Stimulated activated effector memory CD8-positive, alpha-beta T cell treated with anti-CD3 and anti-CD28 coated beads, Interleukin-12 subunit alpha, Interleukin-12 subunit beta, amount 100 ng/mL, for 72 hours (primary cell): ENCODE results near the gene MRPL47.

Experiments used
- ATAC-seq: fragments of 150-1000 bp; cut with Tn5 transposase; 2 replicates; pipeline ENCODE4 v1.10.0; 2021
- DNase-seq, 2 donors: peaks; one replicate each; pipeline ENCODE4 v3.0.0; 2021 to 2022; ENCODE audit warnings: low spot score in 2 of 2
- H3K27ac Mint-ChIP-seq: one replicate; pipeline ENCODE4 v1.8.0; 2022; ENCODE audit warnings: mild to moderate bottlenecking, mixed read lengths
- H3K36me3 Mint-ChIP-seq: one replicate; pipeline ENCODE4 v1.8.0; 2022; ENCODE audit warnings: mild to moderate bottlenecking, mixed read lengths
- H3K4me1 Mint-ChIP-seq: one replicate; pipeline ENCODE4 v1.8.0; 2022; ENCODE audit warnings: mixed read lengths
- H3K4me3 Mint-ChIP-seq: one replicate; pipeline ENCODE4 v1.8.0; 2022; ENCODE audit warnings: mild to moderate bottlenecking, mixed read lengths
- H3K9me3 Mint-ChIP-seq: one replicate; pipeline ENCODE4 v1.8.0; 2022; ENCODE audit warnings: mixed read lengths

The MRPL47 gene

DNA sequence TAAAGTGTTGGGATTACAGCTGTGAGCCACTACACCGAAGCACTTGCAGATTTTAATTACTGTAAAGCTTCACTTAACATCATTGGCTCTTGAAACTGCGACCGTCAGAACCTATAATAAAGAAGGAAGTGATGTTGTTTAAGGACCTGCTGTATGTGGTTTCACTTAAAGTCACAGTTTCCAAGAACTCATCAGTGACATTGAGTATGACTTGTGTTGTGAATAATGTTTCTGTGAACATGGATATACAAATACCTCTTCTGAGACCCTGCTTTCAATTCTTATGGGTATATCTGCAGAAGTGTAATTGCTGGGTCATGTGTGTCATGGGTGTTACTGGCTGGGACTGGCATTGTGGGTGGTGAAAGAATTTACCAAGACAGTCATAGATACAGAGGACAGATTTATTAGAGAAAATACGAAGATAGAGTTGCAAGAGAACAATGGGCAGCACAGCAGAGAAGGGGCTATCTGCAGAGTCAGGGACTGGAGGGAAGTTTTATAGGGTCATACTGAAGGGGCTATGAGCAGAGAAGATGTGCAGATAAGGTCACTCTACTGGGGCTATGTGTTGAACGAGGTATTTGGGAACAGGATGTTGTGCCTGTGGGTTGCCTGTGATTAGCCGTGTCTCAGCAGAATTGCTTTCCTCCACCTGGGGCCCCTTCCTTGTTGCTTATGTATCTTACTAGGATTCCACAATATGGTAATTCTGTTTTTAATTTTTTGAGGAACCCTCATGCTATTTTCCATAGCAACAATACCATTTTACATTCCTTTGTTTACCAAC, 4.7 kb upstream of the MRPL47 start:
- Mint-ChIP-seq H3K36me3 (peaks cover 25% of the 10 kb centered on the region), H3K4me3 (peak overlapping the region; percentile 64), H3K4me1 (peaks cover 53% of the 10 kb centered on the region), H3K27ac (peak overlapping the region; percentile 92), H3K9me3 (no peaks in the 10 kb centered on the region)
- peak; percentile 12 to 64 for DNase-seq
- peak; percentile 88 for ATAC-seq

DNA sequence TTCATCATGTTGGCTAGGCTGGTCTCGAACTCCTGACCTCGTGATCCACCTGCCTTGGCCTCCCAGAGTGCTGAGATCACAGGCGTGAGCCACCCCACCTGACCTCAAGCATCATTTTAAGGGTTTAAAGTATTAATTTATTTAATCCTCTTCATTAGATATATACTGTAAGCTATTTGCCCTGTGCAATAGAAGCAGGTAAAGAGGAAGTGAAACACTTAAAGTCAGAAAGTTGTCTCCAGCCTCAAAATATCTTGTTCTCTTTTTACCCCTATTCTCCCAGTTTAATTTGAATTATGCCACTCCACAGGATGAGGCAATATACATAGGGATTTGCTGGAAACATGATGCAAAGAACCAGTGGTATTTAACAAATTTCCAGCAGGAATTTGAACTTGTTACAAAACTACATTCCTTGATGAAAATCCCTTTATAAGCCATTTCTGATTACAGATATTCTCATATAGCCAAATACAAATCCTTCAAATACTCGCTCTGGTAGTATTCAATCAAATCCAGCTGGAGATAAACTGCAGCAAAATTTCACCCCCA, 2.2 kb upstream of the MRPL47 start:
- DNase-seq (no peak), ATAC-seq (no peak)
- peaks cover 53% of the 10 kb centered on the region for H3K4me1 Mint-ChIP-seq
- H3K36me3 Mint-ChIP-seq = peaks cover 28% of the 10 kb centered on the region
- H3K9me3 Mint-ChIP-seq = no peaks in the 10 kb centered on the region
- H3K4me3 Mint-ChIP-seq = peak overlapping the region; percentile 99
- peak overlapping the region; percentile 92 for H3K27ac Mint-ChIP-seq

DNA sequence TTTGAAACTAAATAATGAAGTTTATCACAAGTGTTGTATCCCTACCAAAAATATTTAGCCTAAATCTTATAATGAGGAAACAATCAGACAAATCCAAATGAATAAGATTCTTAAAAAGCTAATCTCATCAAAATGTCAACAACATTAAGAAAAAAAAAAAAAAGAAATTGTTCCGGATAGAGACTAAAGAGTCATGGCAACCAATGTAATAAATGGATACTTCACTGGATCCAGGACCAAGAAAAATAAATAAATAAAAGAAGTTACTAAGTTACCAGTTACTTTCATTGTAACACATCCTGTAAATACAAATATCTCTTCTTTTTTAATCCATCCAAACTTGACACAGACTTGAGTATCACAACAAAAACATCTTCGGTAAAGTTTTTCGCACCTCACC, 607 bp downstream of the MRPL47 start:
- ATAC-seq (no peak), DNase-seq (no peak)
- Mint-ChIP-seq H3K4me1 (peaks cover 29% of the 10 kb centered on the region), H3K4me3 (peak overlapping the region; percentile 99), H3K27ac (peak overlapping the region; percentile 100), H3K9me3 (no peaks in the 10 kb centered on the region), H3K36me3 (peaks cover 55% of the 10 kb centered on the region)

DNA sequence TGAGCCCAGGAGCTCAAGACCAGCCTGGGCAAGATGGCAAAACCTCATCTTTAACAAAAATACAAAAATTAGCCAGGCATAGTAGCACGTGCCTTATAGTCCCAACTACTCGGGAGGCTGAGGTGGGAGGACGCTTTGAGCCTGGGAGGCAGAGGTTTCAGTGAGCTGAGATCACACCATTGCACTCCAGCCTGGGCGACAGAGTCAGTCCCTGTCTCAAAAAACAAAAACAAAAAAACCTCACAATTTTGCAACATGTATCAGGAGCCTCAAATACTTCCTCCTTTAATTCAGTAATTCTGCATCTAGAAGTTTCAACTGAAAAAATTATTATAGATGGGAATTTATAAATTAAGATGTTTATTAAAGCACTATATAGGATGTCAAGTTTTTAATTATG, 1.1 kb downstream of the MRPL47 start:
- H3K4me1 Mint-ChIP-seq = peaks cover 25% of the 10 kb centered on the region
- no peak for ATAC-seq
- H3K9me3 Mint-ChIP-seq = no peaks in the 10 kb centered on the region
- H3K4me3 Mint-ChIP-seq = peak overlapping the region; percentile 99
- no peak for DNase-seq
- H3K27ac Mint-ChIP-seq = peak overlapping the region; percentile 100
- peaks cover 61% of the 10 kb centered on the region for H3K36me3 Mint-ChIP-seq

DNA sequence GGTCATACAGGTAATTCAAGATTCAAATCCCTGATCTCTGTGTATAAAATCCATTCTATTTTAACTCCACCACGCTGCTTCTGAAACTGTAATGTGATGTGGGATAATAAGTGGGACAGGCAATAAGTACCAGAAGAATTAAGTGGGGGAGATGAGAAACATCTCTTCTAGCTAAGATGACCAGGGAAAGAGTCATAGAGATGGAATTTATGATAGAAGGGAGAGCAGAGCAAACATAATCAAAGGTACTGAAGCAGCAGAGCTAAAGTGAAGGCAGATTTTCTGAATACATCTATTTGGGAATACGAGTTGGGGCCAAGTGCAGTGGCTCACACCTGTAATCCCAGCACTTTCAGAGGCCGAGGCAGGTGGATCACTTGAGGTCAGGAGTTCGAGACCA, 4.9 kb downstream of the MRPL47 start:
- Mint-ChIP-seq H3K27ac (no peak overlapping the region), H3K4me1 (peaks cover under 1% of the 10 kb centered on the region), H3K4me3 (no peak overlapping the region), H3K36me3 (peaks cover 83% of the 10 kb centered on the region), H3K9me3 (no peaks in the 10 kb centered on the region)
- DNase-seq = no peak
- ATAC-seq = no peak

DNA sequence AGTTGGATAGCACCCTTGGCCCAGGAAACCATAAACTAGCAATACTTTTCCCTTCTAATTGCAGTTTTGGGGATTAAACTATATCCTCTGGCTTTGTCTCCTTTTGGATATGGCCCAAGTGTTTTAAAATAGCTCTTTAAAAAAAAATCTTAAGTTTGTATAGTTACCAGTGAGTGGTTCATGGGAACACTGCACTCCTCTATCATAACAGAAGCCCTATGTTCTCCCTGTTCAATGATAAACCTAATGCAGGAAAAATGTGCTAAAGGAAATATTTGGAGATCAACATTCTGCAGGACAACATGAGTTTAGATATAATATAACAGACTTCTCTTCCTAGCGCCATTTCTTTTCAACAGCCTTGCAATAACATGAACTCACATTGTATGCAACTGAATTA, 13.1 kb downstream of the MRPL47 start:
- Mint-ChIP-seq H3K9me3 (no peaks in the 10 kb centered on the region), H3K4me1 (no peaks in the 10 kb centered on the region), H3K4me3 (no peak overlapping the region), H3K27ac (no peak overlapping the region), H3K36me3 (peaks cover 100% of the 10 kb centered on the region)
- ATAC-seq (no peak), DNase-seq (no peak)

DNA sequence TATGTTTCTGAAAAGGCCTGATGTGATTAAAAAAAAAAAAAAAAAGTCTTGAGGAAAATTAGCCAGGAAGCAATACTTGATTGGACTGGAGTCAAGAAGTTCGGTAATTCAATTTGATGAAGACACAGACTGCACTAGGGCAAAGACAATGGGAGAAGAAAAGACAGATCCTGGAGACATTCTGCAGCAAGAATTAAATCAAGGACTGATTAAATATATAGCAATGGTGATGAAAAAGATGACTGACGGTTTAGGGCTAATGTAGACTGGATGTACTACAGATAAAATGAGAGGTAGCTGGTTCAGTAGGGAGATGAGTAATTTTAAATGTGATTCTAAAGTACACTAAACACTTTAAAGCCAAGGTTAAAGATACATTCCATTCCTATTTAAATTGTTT, 13.8 kb downstream of the MRPL47 start:
- ATAC-seq = no peak
- H3K4me1 Mint-ChIP-seq = no peaks in the 10 kb centered on the region
- DNase-seq = no peak
- peaks cover 100% of the 10 kb centered on the region for H3K36me3 Mint-ChIP-seq
- peak overlapping the region; percentile 0 for H3K27ac Mint-ChIP-seq
- H3K9me3 Mint-ChIP-seq = no peaks in the 10 kb centered on the region
- H3K4me3 Mint-ChIP-seq = no peak overlapping the region

DNA sequence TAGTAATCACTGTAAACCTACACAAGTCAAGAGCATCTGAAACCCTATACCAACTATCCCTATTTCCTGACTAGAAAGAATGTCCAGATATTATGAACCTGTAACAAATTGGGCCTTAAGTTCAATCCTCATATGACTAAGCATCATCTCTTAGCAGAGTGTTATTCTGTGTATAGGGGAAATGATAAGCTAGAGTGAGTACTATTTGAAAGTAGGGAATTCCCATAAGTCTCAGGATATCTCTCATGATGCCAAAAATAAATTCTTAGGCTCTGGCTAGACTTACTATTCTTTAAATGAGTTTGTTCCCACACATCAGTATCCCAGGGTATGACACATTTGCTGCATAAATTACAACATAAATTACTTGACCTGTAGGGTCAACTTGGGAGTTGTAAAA, 15.3 kb downstream of the MRPL47 start:
- H3K4me1 Mint-ChIP-seq = no peaks in the 10 kb centered on the region
- H3K9me3 Mint-ChIP-seq = no peaks in the 10 kb centered on the region
- H3K4me3 Mint-ChIP-seq = no peak overlapping the region
- ATAC-seq = peak; percentile 85
- peak overlapping the region; percentile 78 for H3K27ac Mint-ChIP-seq
- DNase-seq = no peak
- H3K36me3 Mint-ChIP-seq = peaks cover 100% of the 10 kb centered on the region

DNA sequence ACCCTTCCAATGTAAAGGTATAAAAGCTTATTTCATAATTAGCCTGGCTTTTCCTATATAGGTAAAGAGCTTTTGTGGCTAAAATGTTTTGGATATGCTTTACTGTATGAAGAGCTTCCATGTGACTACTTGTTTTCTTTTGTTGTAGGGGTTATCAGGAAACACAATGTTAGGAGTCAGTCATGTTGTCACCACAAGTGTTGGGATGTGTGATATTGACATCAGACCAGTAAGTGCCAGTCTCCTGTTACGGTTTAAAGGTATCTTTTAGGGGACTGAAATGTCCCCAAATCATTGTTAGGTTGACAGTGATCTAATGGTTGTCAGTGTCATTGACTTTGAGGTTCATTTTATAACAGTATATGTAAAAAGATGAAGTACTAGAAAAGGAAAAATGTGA, 23.4 kb downstream of the MRPL47 start:
- Mint-ChIP-seq H3K27ac (no peak overlapping the region), H3K4me1 (no peaks in the 10 kb centered on the region), H3K4me3 (no peak overlapping the region), H3K36me3 (peaks cover 98% of the 10 kb centered on the region), H3K9me3 (no peaks in the 10 kb centered on the region)
- DNase-seq (no peak), ATAC-seq (no peak)

DNA sequence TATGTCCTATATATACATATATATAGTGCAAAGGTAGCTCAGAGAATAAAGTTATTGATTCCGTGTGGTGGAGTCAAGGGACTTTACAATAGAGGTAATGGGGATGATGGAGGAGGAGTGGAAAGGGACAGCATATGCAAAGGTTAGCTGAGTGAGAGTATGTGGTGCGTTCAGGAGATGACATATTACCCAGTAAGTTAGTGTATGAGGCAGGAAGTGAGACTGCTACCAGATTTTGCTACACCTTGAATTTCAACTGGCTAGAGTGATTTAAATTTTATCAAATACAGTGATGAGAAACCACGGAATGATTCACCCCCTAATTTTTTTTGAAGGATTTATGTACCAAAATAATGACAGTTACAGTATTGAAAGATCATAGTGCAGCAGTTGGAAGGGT, 38.9 kb downstream of the MRPL47 start:
- no peak for ATAC-seq
- Mint-ChIP-seq H3K4me1 (peaks cover 32% of the 10 kb centered on the region), H3K4me3 (no peak overlapping the region), H3K9me3 (no peaks in the 10 kb centered on the region), H3K36me3 (peaks cover 21% of the 10 kb centered on the region), H3K27ac (peak overlapping the region; percentile 53)
- DNase-seq = no peak

DNA sequence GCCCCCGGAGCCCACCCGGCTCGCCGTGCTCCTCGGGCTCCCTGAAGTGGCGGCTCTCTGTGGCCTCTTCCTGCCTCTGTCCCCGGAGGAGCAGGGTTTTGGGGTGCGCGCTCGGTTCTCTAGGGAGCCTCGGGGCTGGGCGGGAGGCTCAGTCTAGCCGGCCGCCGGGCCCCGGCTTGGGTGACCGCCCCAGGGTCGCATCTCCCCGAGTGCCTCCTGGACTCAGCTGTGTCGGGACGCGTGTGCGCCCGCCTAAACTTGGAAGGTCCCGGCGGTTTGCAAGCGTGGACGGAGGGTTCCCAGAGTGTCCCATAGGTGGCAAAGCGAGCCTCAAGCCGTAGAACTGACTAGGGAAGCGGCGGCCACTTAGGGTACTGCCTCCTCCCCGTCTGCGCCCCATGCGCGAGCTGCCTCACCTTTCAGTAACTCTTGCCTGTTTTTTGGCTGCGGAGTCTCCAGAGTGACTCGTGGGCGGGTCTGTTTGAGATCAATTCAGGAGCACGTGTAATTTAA, 41.1 kb downstream of the MRPL47 start:
- Mint-ChIP-seq H3K9me3 (no peaks in the 10 kb centered on the region), H3K4me3 (peak overlapping the region; percentile 92), H3K4me1 (peaks cover 32% of the 10 kb centered on the region), H3K27ac (peak overlapping the region; percentile 95), H3K36me3 (peaks cover 8% of the 10 kb centered on the region)
- peak; percentile 73 for ATAC-seq
- peak; percentile 44 to 85 for DNase-seq

DNA sequence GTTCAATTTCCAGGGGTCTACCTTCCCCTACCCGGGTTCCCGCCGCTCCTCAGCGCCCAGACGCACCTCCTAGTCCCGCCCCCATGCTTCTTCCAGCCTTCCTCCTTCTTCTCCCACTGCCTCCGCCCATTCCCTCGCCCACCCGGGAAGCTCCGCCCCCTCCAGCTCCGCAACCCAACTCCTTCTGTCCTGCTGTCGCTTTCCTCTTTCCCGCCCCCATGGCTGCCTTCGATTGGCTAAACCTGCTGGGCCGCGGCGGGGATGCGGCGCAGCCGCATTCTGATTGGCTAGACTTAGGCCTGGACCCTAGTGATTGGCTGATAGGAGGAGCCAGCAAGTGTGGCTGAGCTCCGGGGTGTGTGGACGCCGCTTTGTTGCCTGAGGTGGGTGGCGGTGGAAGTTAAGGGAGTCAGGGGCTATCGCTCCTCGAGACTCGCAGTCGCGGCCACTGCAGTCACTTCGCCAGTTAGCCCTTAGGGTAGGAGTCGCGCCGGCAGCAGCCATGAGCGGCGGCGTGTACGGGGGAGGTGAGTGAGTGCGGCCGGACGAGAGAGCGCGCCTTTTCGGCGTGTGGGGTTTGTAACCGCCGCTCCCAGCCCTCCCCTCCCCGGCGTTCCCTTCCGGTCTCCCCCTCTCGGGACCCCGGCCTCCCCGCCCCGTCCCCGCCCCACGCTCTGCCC, 41.7 kb downstream of the MRPL47 start, which contains the start of gene ACTL6A:
TSS of gene ACTL6A (plus strand) at position 336 of the 680 bp plus-strand sequence. CDS start at position 503, 167 bp downstream.
- H3K4me3 Mint-ChIP-seq = peak within 1 kb of the TSS; percentile 92

DNA sequence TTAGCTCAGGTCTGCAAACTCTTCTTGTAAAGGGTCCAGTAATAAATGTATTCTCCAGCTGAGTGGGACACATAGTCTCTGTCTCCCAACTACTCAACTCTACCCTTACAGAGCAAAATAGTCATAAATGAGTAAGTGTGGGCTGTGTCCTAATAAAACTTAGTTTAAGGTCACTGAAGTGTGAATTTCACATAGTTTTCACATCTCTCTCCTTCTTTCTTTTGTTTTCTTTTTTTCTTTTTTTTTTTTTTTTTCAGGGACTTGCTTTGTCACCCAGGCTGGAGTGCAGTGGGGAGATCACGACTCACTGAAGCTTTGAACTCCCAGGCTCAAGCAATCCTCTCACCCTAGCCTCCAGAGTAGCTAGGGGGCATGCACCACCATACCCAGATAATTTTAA, 43.6 kb downstream of the MRPL47 start:
- Mint-ChIP-seq H3K27ac (no peak overlapping the region), H3K4me1 (peaks cover 26% of the 10 kb centered on the region), H3K4me3 (no peak overlapping the region), H3K36me3 (peaks cover 8% of the 10 kb centered on the region), H3K9me3 (no peaks in the 10 kb centered on the region)
- ATAC-seq (no peak), DNase-seq (no peak)

More for the DNA sequence above, 41.7 kb downstream of the MRPL47 start, which contains the start of gene ACTL6A:
- peaks cover 32% of the 10 kb centered on the region for H3K4me1 Mint-ChIP-seq
- peak within 1 kb of the TSS; percentile 95 for H3K27ac Mint-ChIP-seq
- DNase-seq = peak; percentile 90 to 98
- peaks cover 8% of the 10 kb centered on the region for H3K36me3 Mint-ChIP-seq
- peak; percentile 96 for ATAC-seq
- no peaks in the 10 kb centered on the region for H3K9me3 Mint-ChIP-seq

DNA sequence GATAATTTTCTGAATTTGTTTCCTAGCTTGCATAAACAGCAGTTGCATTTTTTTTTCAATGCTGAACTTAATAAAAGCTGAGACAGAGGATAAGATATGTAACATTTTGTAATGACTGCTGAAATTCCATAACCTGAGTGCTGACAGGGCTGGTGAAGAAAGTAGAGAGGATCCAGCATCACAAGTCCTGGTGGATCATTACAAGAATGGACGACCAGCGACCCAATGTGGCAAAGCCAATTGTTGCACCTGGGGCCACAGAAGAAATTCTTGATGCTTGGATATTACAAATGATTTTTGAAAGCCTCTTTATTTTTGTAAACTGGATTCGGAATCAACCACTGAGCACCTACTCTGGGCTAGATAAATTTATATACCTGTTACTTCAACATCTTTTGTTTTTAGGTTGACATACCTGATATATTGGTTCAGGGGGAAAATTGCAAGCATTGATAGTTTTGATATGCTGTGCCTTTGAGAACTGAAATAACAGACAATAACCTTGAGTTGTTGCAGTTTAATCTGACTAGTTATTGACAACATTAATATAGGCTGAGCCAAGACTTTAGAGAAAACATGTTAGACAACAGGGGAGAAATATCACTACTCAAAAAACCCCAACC, 45.6 kb downstream of the MRPL47 start:
- H3K4me3 Mint-ChIP-seq = no peak overlapping the region

More for the DNA sequence above, 45.6 kb downstream of the MRPL47 start:
- Mint-ChIP-seq H3K4me1 (peaks cover 12% of the 10 kb centered on the region), H3K9me3 (no peaks in the 10 kb centered on the region), H3K27ac (no peak overlapping the region), H3K36me3 (peaks cover 8% of the 10 kb centered on the region)
- DNase-seq (peak in 1 of 2 donors; percentile 58), ATAC-seq (no peak)
